NCI-H1417 (cell line): ENCODE measurements around the gene LARGE1.

Experiments
- DNase-seq, 3 experiments: peaks; one replicate each; lab custom pipeline; 2025; lab: John Stamatoyannopoulos, UW

LARGE1 gene

GRCh38 chr22:33723915-33724314 is 196.4 kb downstream of the LARGE1 start:
- no peak for DNase-seq

GRCh38 chr22:33722816-33723215 is 197.5 kb downstream of the LARGE1 start:
- no peak for DNase-seq

- no peak for DNase-seq
These were observed 200.0 kb downstream of the LARGE1 start for GRCh38 chr22:33720166-33720878.

- DNase-seq = no peak
These were observed 202.4 kb downstream of the LARGE1 start for GRCh38 chr22:33717694-33718396.

GRCh38 chr22:33715237-33715985 is 204.9 kb downstream of the LARGE1 start:
- DNase-seq = no peak

- no peak for DNase-seq
These were observed 209.9 kb downstream of the LARGE1 start for GRCh38 chr22:33710326-33710725.

GRCh38 chr22:33707581-33707980 is 212.7 kb downstream of the LARGE1 start:
- DNase-seq = no peak

- DNase-seq = peak in 1 of 3 experiments; percentile 1
These were observed 214.2 kb downstream of the LARGE1 start for GRCh38 chr22:33706100-33706499.

GRCh38 chr22:33699176-33699575 is 221.1 kb downstream of the LARGE1 start:
- DNase-seq = no peak

GRCh38 chr22:33697640-33698039 is 222.6 kb downstream of the LARGE1 start:
- no peak for DNase-seq

GRCh38 chr22:33691057-33691630 is 229.1 kb downstream of the LARGE1 start:
- no peak for DNase-seq

- DNase-seq = no peak
These were observed 231.4 kb downstream of the LARGE1 start for GRCh38 chr22:33688903-33689302.

- no peak for DNase-seq
These were observed 232.8 kb downstream of the LARGE1 start for GRCh38 chr22:33687464-33687863.

- DNase-seq = no peak
These were observed 236.2 kb downstream of the LARGE1 start for GRCh38 chr22:33684087-33684486.

- DNase-seq = no peak
These were observed 237.3 kb downstream of the LARGE1 start for GRCh38 chr22:33682927-33683326.

GRCh38 chr22:33680632-33681031 is 239.6 kb downstream of the LARGE1 start:
- DNase-seq = peak in 1 of 3 experiments; percentile 18

GRCh38 chr22:33678523-33678922 is 241.8 kb downstream of the LARGE1 start:
- DNase-seq = no peak

- DNase-seq = no peak
These were observed 242.7 kb downstream of the LARGE1 start for GRCh38 chr22:33677536-33677935.

GRCh38 chr22:33674357-33674756 is 245.9 kb downstream of the LARGE1 start:
- no peak for DNase-seq

GRCh38 chr22:33669746-33670145 is 250.5 kb downstream of the LARGE1 start:
- DNase-seq = no peak

GRCh38 chr22:33666961-33667619 is 253.2 kb downstream of the LARGE1 start:
- DNase-seq = no peak
